GM10248 (cell line): ENCODE data around the gene MLH1.

ENCODE experiments used
- CTCF ChIA-PET: fragments of 300-600 bp; sonication (Branson Sonifier 250); formaldehyde crosslinking; extraction: SDS; loops from one replicate; lab custom pipeline; 2021; ENCODE audit warnings: antibody characterized with exemption; lab: Yijun Ruan, JAX
- POLR2A ChIA-PET: fragments of 350-650 bp; sonication (Branson Sonifier 250); formaldehyde crosslinking; extraction: SDS; loops from one replicate; lab custom pipeline; 2020; ENCODE audit warnings: antibody characterized with exemption; lab: Yijun Ruan, JAX
- DNase-seq: peaks from one replicate; pipeline ENCODE4 v3.0.0; 2012; ENCODE audit errors: extremely low spot score
- TF ChIP-seq, protein P1 (sequence below): IDR thresholded peaks from 2 replicates; pipeline ENCODE4 v1.5.1; 2012; ENCODE audit warnings: mild to moderate bottlenecking, low read depth; ENCODE audit errors: extremely low read depth, missing control alignments, control extremely low read depth

Gene MLH1

DNA sequence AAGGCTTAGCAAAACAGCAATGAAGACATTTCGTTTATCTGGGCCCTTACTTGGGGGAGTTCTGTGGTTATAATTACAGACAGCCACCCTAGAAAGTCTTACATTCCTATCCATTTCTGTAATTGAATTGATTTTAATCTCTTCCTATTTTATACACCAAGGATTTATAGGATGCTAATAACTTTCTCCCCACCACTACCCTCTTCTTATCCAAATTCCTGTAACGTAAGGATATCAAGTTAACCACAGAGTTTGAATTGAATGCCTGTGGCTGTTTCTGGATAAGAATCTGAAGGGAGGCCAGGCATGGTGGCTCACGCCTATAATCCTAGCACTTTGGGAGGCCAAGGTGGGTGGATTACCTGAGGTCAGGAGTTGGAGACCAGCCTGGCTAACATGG lies 78.6 kb downstream of the MLH1 start:
- POLR2A ChIA-PET, result no interaction called here
- TF ChIP-seq, protein P1, sequence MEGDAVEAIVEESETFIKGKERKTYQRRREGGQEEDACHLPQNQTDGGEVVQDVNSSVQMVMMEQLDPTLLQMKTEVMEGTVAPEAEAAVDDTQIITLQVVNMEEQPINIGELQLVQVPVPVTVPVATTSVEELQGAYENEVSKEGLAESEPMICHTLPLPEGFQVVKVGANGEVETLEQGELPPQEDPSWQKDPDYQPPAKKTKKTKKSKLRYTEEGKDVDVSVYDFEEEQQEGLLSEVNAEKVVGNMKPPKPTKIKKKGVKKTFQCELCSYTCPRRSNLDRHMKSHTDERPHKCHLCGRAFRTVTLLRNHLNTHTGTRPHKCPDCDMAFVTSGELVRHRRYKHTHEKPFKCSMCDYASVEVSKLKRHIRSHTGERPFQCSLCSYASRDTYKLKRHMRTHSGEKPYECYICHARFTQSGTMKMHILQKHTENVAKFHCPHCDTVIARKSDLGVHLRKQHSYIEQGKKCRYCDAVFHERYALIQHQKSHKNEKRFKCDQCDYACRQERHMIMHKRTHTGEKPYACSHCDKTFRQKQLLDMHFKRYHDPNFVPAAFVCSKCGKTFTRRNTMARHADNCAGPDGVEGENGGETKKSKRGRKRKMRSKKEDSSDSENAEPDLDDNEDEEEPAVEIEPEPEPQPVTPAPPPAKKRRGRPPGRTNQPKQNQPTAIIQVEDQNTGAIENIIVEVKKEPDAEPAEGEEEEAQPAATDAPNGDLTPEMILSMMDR, result no peak
- CTCF ChIA-PET, result interaction anchor here (1.0 to 1.2 kb wide), 2 partner anchors 12 to 16 kb away, joined by 3 to 4 read pairs; no protein-coding TSS in a partner anchor
- no peak for DNase-seq

DNA sequence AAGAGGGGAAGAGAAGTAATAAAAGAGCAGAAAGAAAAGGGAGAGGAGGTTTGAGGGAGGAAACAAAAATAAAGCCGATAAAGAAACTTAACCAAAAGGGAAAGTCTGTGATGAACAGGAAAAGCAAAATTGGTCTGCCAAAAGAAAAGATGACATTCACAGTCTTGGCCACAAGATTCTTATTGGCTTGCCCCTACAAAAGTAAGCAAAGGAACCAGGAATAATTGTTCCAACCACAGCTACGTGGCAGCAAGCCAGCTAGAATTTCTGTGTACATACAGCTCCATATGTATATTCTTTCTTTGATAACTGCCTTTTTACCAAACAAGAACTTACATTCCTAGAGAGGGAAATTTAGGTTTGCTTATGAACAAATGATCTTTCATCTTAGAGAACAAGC lies 79.6 kb downstream of the MLH1 start:
- no peak for DNase-seq
- TF ChIP-seq, protein P1, result no peak
- POLR2A ChIA-PET, result no interaction called here
- CTCF ChIA-PET, result interaction anchor here (1.0 kb wide), 1 partner anchor 141 kb away, joined by 3 read pairs; no protein-coding TSS in a partner anchor

DNA sequence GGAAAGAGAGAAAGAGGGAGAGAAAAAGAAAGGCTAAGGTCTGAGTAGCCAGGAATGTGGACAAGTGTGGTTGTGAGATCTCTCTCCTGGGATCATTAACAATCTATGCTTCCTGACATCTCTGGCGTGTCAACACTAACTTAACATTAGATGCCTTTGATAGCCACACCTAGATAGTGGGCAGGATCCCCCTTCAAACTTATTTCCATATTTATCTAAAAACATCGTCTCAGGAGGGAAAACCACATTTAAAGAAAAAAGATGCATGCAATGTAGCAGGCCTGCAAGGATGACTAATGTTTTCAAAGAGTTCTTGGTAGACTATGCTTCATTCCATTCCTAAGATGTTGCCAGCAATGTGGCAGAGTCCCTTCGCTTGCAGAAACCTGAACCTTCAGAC lies 80.9 kb downstream of the MLH1 start:
- ChIA-PET CTCF (no interaction called here), POLR2A (no interaction called here)
- DNase-seq, result no peak
- TF ChIP-seq, protein P1, result no peak

DNA sequence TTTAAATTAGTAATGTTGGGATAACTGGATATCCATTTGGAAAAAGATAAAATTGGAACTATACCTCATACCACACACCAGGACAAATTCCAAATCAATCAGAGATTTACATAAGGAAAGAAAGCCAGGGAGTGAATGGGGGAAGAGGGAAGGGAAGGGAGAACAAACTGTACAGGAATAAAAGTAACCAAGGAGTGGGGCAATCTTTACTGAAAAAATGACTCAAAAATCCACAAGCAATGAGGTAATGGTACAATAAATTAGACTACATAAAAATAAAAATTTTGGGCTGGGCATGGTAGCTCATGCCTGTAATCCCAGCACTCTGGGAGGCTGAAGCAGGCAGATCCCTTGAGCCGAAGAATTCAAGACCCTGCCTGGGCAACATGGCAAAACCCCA lies 82.6 kb downstream of the MLH1 start:
- POLR2A ChIA-PET, result no interaction called here
- TF ChIP-seq, protein P1, result no peak
- CTCF ChIA-PET, result interaction anchor here (1.0 kb wide), 1 partner anchor 19 kb away, joined by 3 read pairs; no protein-coding TSS in a partner anchor
- no peak for DNase-seq

DNA sequence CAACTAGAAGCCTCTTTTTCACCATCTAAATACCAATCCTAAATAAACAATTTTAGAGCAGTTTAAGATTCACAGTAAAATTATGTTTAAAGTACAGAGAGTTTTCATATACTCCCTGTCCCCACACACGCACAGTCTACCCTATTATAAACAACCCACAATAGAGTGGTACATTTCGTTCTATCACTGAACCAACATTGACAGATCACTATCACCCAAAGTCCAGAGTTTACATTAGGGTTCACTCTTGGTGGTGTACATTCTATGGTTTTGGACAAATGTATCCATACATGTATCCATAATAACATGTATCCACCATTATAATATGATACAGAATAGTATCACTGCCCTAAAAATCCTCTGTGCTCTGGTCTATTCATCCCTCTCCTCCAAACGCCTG lies 89.0 kb downstream of the MLH1 start:
- TF ChIP-seq, protein P1, result no peak
- CTCF ChIA-PET, result interaction anchor here (0.8 kb wide), 1 partner anchor 10 kb away, joined by 3 read pairs; no protein-coding TSS in a partner anchor
- DNase-seq, result no peak
- POLR2A ChIA-PET, result no interaction called here

DNA sequence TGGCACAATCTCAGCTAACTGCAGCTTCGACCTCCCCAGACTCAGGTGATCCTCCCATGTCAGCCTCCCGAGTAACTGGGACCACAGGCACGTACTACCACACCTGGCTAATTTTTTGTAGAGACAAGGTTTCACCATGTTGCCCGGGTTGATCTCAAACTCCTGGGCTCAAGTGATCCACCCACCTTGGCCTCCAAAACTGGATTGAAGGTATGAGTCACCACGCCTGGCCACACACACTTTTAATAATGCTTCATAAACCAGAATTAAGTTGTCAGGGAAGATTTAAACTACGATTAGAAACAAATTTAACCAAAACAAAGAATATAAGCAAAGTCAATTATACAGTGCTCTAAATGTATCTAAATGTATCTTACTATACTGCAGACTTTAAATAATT lies 93.6 kb downstream of the MLH1 start:
- ChIA-PET POLR2A (no interaction called here), CTCF (no interaction called here)
- TF ChIP-seq, protein P1, result no peak
- DNase-seq, result no peak
